ENCODE results near the gene GALK1. TPM values are rescaled to one million over a fixed set of nuclear protein-coding genes. Genes with fewer than 3 reads are reported as not detected.
"Not testable (repeated sequence)": the region's sequence is repeated elsewhere in the genome, so short reads cannot be mapped to it uniquely, and the experiment has no call there.

Gene GALK1
- total RNA-seq, 1 donor from 2014 or later = 29.2 TPM

DNA sequence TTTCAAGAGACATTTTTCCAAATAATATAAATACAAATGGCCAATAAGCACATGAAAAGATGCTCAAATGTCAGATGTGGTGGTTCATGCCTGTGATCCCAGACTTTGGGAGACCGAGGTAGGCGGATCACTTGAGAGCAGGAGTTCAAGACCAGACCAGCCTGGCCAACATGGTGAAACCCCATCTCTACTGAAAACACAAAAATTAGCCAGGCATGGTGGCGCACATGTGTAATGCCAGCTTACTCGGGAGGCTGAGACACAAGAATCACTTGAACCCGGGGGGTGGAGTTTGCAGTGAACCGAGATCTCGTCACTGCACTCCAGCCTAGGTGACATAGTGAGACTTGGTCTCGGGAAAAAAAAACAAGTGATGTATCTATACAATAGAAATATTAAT lies 2.9 kb upstream of the GALK1 start:
- H3K9ac ChIP-seq (ENCODE audit: low read depth in 1 of 3, low read length in 3 of 3) = no peak overlapping the region
- H3K27ac ChIP-seq (ENCODE audit: low read depth, low read length) = no peak overlapping the region
- H3K4me1 ChIP-seq (ENCODE audit: control insufficient read depth in 3 of 3, insufficient read depth in 3 of 3, low read length in 3 of 3) = peaks cover 15 to 30% (median 24%) of the 10 kb centered on the region in 3 donors
- H3K4me3 ChIP-seq (ENCODE audit: low read length in 3 of 3) = no peak overlapping the region
- H3K27me3 ChIP-seq (ENCODE audit: control insufficient read depth in 3 of 3, insufficient read depth in 3 of 3, low read length in 3 of 3) = no peaks in the 10 kb centered on the region
- H3K9me3 ChIP-seq (ENCODE audit: control insufficient read depth in 3 of 3, low read length in 3 of 3) = no peaks in the 10 kb centered on the region
- no peaks in the 10 kb centered on the region for H3K36me3 ChIP-seq (ENCODE audit: control insufficient read depth in 3 of 3, insufficient read depth in 3 of 3, low read length in 3 of 3)

DNA sequence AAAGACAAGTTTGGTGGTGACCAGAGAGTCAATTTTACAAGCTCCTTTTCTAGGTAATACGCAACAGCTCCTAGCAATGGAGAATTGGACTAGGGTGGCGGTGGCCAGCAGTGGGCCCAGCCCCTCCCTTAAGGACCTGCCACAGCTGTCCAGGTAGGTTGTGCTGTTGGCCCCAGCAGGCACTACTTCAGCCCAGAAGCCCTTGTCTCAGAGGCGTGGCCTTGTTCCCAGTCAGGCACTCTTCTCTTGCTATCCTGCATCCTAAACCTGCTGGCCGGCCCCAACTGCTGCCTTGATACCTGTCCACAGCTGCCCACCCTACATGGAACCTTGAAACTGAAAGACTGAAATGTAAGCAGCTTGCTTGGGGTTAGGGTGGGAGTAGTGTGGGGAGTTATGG lies 989 bp upstream of the GALK1 start:
- Histone ChIP-seq H3K9me3 (ENCODE audit: control insufficient read depth in 3 of 3, low read length in 3 of 3) (no peaks in the 10 kb centered on the region), H3K27me3 (ENCODE audit: control insufficient read depth in 3 of 3, insufficient read depth in 3 of 3, low read length in 3 of 3) (no peaks in the 10 kb centered on the region), H3K9ac (ENCODE audit: low read depth in 1 of 3, low read length in 3 of 3) (no peak overlapping the region), H3K36me3 (ENCODE audit: control insufficient read depth in 3 of 3, insufficient read depth in 3 of 3, low read length in 3 of 3) (no peaks in the 10 kb centered on the region), H3K4me3 (ENCODE audit: low read length in 3 of 3) (no peak overlapping the region), H3K4me1 (ENCODE audit: control insufficient read depth in 3 of 3, insufficient read depth in 3 of 3, low read length in 3 of 3) (peaks cover 11 to 19% (median 16%) of the 10 kb centered on the region in 3 donors), H3K27ac (ENCODE audit: low read depth, low read length) (no peak overlapping the region)

DNA sequence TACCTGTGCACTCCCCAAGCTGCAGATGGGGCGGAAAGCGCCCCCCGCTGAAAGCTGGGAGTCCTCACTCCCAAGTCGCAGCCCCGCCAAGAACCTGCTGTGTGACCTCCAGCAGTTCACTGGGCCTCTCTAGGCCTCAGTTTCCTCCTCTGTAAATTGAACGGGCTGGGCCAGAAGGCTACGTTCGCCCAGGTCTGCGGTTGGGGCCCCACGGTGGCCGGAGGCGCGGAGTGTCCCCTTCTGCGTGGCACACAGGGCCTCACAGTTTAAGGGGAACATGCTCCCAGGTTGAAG lies 628 bp downstream of the GALK1 start:
- Histone ChIP-seq H3K27ac (ENCODE audit: low read depth, low read length) (peak overlapping the region; percentile 69), H3K9me3 (ENCODE audit: control insufficient read depth in 3 of 3, low read length in 3 of 3) (no peaks in the 10 kb centered on the region), H3K9ac (ENCODE audit: low read depth in 1 of 3, low read length in 3 of 3) (peak overlapping the region; percentile 73 to 81 (median 80)), H3K36me3 (ENCODE audit: control insufficient read depth in 3 of 3, insufficient read depth in 3 of 3, low read length in 3 of 3) (peaks cover 0 to 3% (median 0%) of the 10 kb centered on the region in 3 donors), H3K4me3 (ENCODE audit: low read length in 3 of 3) (peak overlapping the region; percentile 70 to 80 (median 75)), H3K27me3 (ENCODE audit: control insufficient read depth in 3 of 3, insufficient read depth in 3 of 3, low read length in 3 of 3) (no peaks in the 10 kb centered on the region), H3K4me1 (ENCODE audit: control insufficient read depth in 3 of 3, insufficient read depth in 3 of 3, low read length in 3 of 3) (peaks cover 11 to 19% (median 16%) of the 10 kb centered on the region in 3 donors)

GRCh38 chr17:75763613-75764416 lies 1.2 kb downstream of the GALK1 start:
- H3K9ac ChIP-seq (ENCODE audit: low read depth in 1 of 3, low read length in 3 of 3) = peak overlapping the region; percentile 73 to 81 (median 80)
- H3K4me1 ChIP-seq (ENCODE audit: control insufficient read depth in 3 of 3, insufficient read depth in 3 of 3, low read length in 3 of 3) = peaks cover 11 to 19% (median 16%) of the 10 kb centered on the region in 3 donors
- H3K27ac ChIP-seq (ENCODE audit: low read depth, low read length) = peak overlapping the region; percentile 69
- peak overlapping the region; percentile 70 to 80 (median 75) for H3K4me3 ChIP-seq (ENCODE audit: low read length in 3 of 3)
- no peaks in the 10 kb centered on the region for H3K9me3 ChIP-seq (ENCODE audit: control insufficient read depth in 3 of 3, low read length in 3 of 3)
- H3K27me3 ChIP-seq (ENCODE audit: control insufficient read depth in 3 of 3, insufficient read depth in 3 of 3, low read length in 3 of 3) = no peaks in the 10 kb centered on the region
- H3K36me3 ChIP-seq (ENCODE audit: control insufficient read depth in 3 of 3, insufficient read depth in 3 of 3, low read length in 3 of 3) = peaks cover 0 to 4% (median 0%) of the 10 kb centered on the region in 3 donors

DNA sequence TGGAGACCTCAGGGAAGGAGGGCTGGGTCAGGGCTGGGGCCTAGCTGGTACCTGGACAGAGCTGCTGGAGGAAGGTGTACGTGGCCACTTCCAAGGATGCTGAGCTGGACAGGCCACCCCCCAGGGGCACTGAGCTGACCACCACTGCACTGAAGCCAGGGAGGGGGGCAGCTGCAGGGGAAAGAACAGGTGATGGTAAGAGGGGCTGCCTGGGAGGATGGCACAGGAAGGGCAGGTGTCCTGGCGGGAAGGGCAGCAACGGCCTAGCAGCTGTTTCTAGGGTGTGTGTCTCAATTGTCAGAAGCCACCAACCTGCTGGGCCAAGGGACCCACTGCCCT lies 1.8 kb downstream of the GALK1 start:
- Histone ChIP-seq H3K36me3 (ENCODE audit: control insufficient read depth in 3 of 3, insufficient read depth in 3 of 3, low read length in 3 of 3) (peaks cover 0 to 4% (median 0%) of the 10 kb centered on the region in 3 donors), H3K9me3 (ENCODE audit: control insufficient read depth in 3 of 3, low read length in 3 of 3) (no peaks in the 10 kb centered on the region), H3K9ac (ENCODE audit: low read depth in 1 of 3, low read length in 3 of 3) (no peak overlapping the region), H3K27me3 (ENCODE audit: control insufficient read depth in 3 of 3, insufficient read depth in 3 of 3, low read length in 3 of 3) (no peaks in the 10 kb centered on the region), H3K27ac (ENCODE audit: low read depth, low read length) (no peak overlapping the region), H3K4me3 (ENCODE audit: low read length in 3 of 3) (no peak overlapping the region), H3K4me1 (ENCODE audit: control insufficient read depth in 3 of 3, insufficient read depth in 3 of 3, low read length in 3 of 3) (peaks cover 11 to 19% (median 16%) of the 10 kb centered on the region in 3 donors)

- no peaks in the 10 kb centered on the region for H3K27me3 ChIP-seq (ENCODE audit: control insufficient read depth in 3 of 3, insufficient read depth in 3 of 3, low read length in 3 of 3)
- no peaks in the 10 kb centered on the region for H3K9me3 ChIP-seq (ENCODE audit: control insufficient read depth in 3 of 3, low read length in 3 of 3)
- H3K4me3 ChIP-seq (ENCODE audit: low read length in 3 of 3) = no peak overlapping the region
- peaks cover 11 to 19% (median 16%) of the 10 kb centered on the region in 3 donors for H3K4me1 ChIP-seq (ENCODE audit: control insufficient read depth in 3 of 3, insufficient read depth in 3 of 3, low read length in 3 of 3)
- no peak overlapping the region for H3K9ac ChIP-seq (ENCODE audit: low read depth in 1 of 3, low read length in 3 of 3)
- no peak overlapping the region for H3K27ac ChIP-seq (ENCODE audit: low read depth, low read length)
- H3K36me3 ChIP-seq (ENCODE audit: control insufficient read depth in 3 of 3, insufficient read depth in 3 of 3, low read length in 3 of 3) = peaks cover 0 to 4% (median 0%) of the 10 kb centered on the region in 3 donors
Measured at GRCh38 chr17:75762513-75763268, 2.3 kb downstream of the GALK1 start.

DNA sequence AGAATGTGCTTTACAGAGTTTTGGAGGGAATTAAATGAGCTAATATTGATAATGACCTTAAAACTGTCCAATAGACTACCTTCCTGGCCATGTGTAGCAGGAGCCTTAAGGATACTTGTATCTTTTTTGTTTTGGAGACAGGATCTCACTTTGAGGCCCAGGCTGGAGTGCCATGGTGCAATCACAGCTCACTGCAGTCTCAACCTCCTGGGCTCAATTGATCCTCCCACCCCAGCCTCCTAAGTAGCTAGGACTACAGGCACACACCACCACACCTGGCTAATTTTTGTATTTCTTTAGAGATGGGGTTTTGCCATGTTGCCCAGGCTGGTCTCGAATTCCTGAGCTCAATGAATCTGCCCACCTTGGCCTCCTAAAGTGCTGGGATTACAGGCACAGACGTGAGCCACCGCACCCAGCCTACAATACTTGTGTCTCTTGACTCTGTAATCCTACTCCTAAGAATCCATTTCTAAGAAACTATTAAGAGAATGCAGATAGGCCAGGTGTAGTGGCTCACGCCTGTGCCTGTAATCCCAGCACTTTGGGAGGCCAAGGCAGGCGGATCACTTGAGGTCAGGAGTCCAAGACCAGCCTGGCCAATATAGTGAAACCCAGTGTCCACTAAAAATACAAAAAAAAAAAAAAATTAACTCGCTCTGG lies 4.9 kb downstream of the GALK1 start:
- not testable (repeated sequence) for H3K27ac ChIP-seq (ENCODE audit: low read depth, low read length)

GRCh38 chr17:75759457-75759856 lies 5.5 kb downstream of the GALK1 start:
- Histone ChIP-seq H3K9ac (ENCODE audit: low read depth in 1 of 3, low read length in 3 of 3) (no peak overlapping the region), H3K27me3 (ENCODE audit: control insufficient read depth in 3 of 3, insufficient read depth in 3 of 3, low read length in 3 of 3) (no peaks in the 10 kb centered on the region), H3K9me3 (ENCODE audit: control insufficient read depth in 3 of 3, low read length in 3 of 3) (no peaks in the 10 kb centered on the region), H3K27ac (ENCODE audit: low read depth, low read length) (no peak overlapping the region), H3K36me3 (ENCODE audit: control insufficient read depth in 3 of 3, insufficient read depth in 3 of 3, low read length in 3 of 3) (peaks cover 0 to 4% (median 0%) of the 10 kb centered on the region in 3 donors), H3K4me3 (ENCODE audit: low read length in 3 of 3) (no peak overlapping the region), H3K4me1 (ENCODE audit: control insufficient read depth in 3 of 3, insufficient read depth in 3 of 3, low read length in 3 of 3) (peaks cover 8 to 17% (median 11%) of the 10 kb centered on the region in 3 donors)

More for the DNA sequence above, 4.9 kb downstream of the GALK1 start:
- H3K9ac ChIP-seq (ENCODE audit: low read depth in 1 of 3, low read length in 3 of 3); H3K9me3 ChIP-seq (ENCODE audit: control insufficient read depth in 3 of 3, low read length in 3 of 3); H3K27me3 ChIP-seq (ENCODE audit: control insufficient read depth in 3 of 3, insufficient read depth in 3 of 3, low read length in 3 of 3); H3K4me3 ChIP-seq (ENCODE audit: low read length in 3 of 3); H3K36me3 ChIP-seq (ENCODE audit: control insufficient read depth in 3 of 3, insufficient read depth in 3 of 3, low read length in 3 of 3): not testable (repeated sequence)
- H3K4me1 ChIP-seq (ENCODE audit: control insufficient read depth in 3 of 3, insufficient read depth in 3 of 3, low read length in 3 of 3) = peaks cover 9 to 16% (median 12%) of the 10 kb centered on the region in 3 donors

DNA sequence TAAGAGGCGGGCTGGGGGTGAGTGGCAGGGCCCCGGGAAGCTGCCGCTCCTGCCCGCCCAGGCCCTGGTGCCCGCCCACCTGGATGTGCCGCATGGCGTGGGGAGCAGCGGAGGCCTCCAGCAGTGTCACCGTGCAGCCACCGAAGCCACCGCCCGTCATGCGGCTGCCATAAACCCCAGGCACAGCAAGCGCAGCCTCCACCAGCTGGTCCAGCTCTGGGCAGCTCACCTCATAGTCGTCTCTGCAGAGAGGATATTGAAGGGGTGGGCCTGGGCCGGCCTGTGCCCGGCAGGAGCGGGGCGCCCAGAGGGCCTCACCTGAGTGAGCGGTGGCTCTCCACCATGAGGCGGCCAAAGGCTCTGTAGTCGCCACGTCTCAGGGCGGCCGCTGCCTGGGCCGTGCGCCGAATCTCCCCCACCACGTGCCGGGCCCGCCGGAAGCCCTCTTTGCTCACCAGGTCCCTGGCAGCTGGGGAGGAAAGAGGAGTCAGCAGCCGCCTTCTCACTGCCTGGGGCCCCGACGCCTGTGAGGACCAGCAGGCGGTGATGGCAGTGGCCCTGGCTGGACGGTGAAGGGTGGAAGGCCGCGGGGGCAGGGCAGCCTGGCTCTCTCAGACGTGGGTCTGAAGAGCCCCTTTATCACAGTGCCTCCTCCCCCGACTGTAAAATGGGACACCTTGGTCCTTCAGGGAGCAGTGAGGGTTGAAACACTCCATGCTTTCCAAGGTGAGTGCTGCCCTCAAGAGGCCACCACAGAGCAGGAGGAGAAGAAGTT lies 6.7 kb downstream of the GALK1 start:
- Histone ChIP-seq H3K27ac (ENCODE audit: low read depth, low read length) (no peak overlapping the region), H3K4me3 (ENCODE audit: low read length in 3 of 3) (no peak overlapping the region), H3K4me1 (ENCODE audit: control insufficient read depth in 3 of 3, insufficient read depth in 3 of 3, low read length in 3 of 3) (peaks cover 9 to 15% (median 10%) of the 10 kb centered on the region in 3 donors), H3K36me3 (ENCODE audit: control insufficient read depth in 3 of 3, insufficient read depth in 3 of 3, low read length in 3 of 3) (peaks cover 0 to 4% (median 0%) of the 10 kb centered on the region in 3 donors), H3K9me3 (ENCODE audit: control insufficient read depth in 3 of 3, low read length in 3 of 3) (no peaks in the 10 kb centered on the region), H3K27me3 (ENCODE audit: control insufficient read depth in 3 of 3, insufficient read depth in 3 of 3, low read length in 3 of 3) (no peaks in the 10 kb centered on the region), H3K9ac (ENCODE audit: low read depth in 1 of 3, low read length in 3 of 3) (no peak overlapping the region)

Data from skeletal muscle tissue (tissue), 4 donors.